GM21576 (cell line): ENCODE results near the gene ATP8B4.
"Not testable (repeated sequence)": the region's sequence is repeated elsewhere in the genome, so short reads cannot be mapped to it uniquely, and the experiment has no call there.

Experiments used
- ATAC-seq: cut with Tn5 transposase; IDR thresholded peaks from one replicate; pipeline ENCODE4 v1.9.1; 2021; ENCODE audit warnings: mild to moderate bottlenecking, moderate library complexity; ENCODE audit not compliant: unreplicated experiment

The ATP8B4 gene

GRCh38 chr15:50119063-50120040 is at the start of gene ATP8B4:
Gene ATP8B4, minus strand, starts transcription at chr15:50119233. Its CDS starts 12,267 bp downstream, at chr15:50106966.
- no peak for ATAC-seq

- no peak for ATAC-seq
Observed at GRCh38 chr15:50168379-50168778, 49.3 kb upstream of the ATP8B4 start.

GRCh38 chr15:50167110-50167509 is 48.1 kb upstream of the ATP8B4 start:
- no peak for ATAC-seq

GRCh38 chr15:50166216-50166615 is 47.2 kb upstream of the ATP8B4 start:
- no peak for ATAC-seq

DNA sequence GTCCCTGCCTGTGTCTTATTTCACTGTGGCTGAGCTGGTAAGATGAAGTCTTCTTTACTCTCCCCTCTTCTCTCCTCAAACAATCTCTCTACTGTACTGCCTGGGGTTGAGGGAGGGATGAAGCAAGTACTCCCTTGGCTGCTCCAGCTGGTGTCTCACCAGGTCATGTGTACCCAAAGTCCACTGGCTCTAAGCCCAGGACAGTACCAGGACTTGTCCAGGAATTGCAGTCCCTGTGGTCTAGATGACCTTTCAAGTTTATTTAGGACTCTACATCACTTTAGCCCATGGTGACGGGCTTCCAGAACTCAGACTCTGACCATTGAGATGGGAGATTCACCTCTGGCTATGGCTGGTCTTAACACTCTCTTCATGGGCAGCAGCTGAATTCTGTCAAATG is 45.4 kb upstream of the ATP8B4 start:
- ATAC-seq = no peak

GRCh38 chr15:50163719-50164410 is 44.8 kb upstream of the ATP8B4 start:
- no peak for ATAC-seq

- no peak for ATAC-seq
Observed at GRCh38 chr15:50162969-50163718, 44.1 kb upstream of the ATP8B4 start.

- ATAC-seq = not testable (repeated sequence)
Observed at GRCh38 chr15:50158236-50158635, 39.2 kb upstream of the ATP8B4 start.

GRCh38 chr15:50151476-50151875 is 32.4 kb upstream of the ATP8B4 start:
- ATAC-seq = no peak

DNA sequence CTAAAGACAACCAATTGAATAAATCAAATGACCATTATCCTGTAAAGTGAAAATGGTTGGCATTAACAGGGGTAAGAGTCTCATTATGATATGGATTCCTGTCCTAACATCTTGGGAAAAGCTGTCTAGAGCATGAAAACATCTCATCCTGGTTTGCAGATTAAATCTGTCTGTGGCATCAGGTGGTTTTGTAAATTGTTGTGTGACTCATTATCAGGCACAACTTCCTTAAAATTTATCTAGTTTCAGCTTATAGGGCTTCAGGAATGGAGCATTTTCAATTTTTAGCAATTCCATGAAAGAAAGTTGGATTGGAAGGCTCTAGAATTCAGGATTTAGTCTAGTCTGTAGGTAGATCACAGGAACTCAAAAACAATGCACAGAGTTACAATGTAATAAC is 31.8 kb upstream of the ATP8B4 start:
- no peak for ATAC-seq

DNA sequence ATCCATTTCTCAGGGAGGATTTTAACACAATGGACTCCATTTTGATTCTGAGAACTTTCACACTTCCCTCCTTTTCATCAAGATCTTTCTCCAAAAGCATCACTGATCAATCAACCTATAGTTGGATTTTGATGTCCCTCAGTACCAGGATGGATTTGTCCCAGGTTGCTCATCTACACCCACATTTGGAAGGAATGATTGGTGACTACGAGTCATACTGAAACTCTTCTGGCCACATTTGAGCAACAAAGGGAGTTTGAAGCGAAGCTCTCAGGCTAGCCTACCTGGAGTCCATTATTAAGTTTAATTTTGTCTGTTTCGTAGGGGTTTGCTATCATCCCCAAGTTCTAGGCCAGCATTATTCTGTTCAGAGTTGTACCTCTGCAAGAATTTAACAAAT is 31.3 kb upstream of the ATP8B4 start:
- no peak for ATAC-seq

DNA sequence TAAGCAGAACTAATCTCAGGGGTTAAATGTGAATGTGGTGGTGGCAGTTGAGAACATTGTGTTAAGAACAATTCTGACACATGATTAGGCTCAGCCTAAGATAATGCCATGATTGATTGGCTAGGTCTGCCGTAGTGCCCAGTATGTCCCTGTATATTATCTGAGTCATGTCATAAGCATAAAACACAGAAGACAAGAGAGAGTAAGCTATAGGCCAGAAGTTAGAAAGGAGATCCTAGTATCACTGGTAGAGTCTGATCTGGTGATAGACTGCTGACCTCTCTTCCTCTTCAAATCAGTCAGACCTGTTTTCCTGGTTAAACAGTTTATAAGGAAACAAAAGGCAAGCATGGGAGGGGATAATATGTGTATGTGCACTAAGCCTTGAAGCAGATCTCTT is 30.1 kb upstream of the ATP8B4 start:
- no peak for ATAC-seq

GRCh38 chr15:50148362-50148963 is 29.4 kb upstream of the ATP8B4 start:
- no peak for ATAC-seq

GRCh38 chr15:50146632-50147031 is 27.6 kb upstream of the ATP8B4 start:
- ATAC-seq = no peak

GRCh38 chr15:50145451-50145872 is 26.4 kb upstream of the ATP8B4 start:
- ATAC-seq = no peak

DNA sequence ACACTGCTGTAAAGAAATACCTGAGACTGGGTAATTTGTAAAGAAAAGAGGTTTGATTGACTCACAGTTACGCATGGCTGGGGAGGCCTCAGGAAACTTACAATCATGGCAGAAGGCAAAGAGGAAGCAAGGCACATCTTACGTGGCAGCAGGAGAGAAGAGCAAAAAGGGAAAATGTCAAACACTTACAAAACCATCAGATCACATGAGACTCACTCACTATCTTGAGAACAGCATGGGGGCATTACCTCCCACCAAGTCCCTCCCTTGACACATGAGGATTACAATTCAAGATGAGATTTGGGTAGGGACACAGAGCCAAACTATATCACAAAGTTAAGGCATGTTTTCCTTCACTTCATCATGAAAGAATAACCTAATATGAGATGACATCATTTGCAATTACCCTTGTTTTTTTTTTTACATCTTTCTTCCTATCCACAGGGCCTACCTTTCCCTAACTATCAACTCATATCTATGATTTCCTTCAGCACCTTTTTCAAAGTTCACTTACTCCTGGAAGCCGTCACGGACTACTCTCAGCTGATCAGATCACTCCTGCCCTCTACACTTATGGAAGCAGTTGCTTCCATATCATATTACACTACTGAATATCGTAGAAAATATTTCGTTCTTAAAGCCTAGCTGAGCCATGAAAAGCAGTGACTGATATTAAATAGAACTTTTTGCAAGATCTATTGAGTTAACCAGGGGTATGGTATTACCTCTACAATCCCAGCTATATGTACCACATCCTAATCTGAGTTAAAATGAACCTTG is 25.5 kb upstream of the ATP8B4 start:
- ATAC-seq = no peak

- ATAC-seq = no peak
Observed at GRCh38 chr15:50143255-50143860, 24.3 kb upstream of the ATP8B4 start.

GRCh38 chr15:50141856-50142255 is 22.8 kb upstream of the ATP8B4 start:
- ATAC-seq = no peak

DNA sequence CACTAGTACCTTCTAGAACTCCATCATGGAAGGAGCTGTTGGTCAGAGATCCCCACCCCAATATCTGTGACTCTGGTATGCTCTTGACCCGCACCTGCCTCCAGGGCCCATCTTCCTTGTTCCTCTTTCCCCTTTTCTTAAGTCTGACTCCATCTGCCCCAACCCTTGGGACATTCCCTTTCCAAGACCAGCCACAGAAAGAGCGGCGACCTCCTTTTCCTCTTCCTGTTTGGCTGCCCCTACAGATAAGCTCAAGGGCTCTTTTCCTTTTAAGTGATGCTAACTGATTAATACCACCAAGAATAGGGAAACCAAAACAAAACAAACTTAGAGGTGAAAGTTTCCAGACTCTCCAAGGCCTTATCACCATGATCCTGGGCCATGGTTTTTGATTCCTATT is 21.9 kb upstream of the ATP8B4 start:
- ATAC-seq = no peak

GRCh38 chr15:50140098-50140497 is 21.1 kb upstream of the ATP8B4 start:
- ATAC-seq = no peak
